Measurements from ENCODE around the gene LSR.

Gene LSR

GRCh38 chr19:35249146-35249847 is 495 bp downstream of the LSR start:
- FAIRE-seq: no peak

DNA sequence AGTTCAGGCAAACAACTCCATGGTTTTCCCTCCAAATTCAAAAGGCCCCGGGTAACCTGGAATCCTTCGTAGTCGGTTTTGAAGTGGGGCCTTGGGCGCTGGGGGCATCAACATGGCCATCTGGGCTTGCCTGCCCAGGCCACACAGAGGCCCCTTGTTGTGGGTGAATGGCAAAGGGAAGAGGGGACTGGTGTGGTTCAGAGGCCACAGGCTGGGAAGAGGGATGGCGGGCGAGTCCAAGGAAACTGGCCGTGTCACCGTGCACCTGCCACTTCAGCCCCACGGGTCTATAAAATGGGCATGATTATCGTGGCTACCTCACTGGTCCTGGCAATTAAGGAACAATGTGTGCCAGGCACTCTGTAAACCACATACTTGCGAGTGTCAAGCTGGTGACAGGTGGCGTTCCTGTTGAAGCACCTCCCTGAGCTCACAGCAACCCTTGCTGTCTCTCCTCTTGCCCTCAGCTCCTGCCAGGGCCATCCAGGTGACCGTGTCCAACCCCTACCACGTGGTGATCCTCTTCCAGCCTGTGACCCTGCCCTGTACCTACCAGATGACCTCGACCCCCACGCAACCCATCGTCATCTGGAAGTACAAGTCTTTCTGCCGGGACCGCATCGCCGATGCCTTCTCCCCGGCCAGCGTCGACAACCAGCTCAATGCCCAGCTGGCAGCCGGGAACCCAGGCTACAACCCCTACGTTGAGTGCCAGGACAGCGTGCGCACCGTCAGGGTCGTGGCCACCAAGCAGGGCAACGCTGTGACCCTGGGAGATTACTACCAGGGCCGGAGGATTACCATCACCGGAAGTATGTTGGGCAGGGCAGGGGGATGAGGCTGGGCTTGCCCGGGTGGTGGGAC is 1.3 kb downstream of the LSR start:
- FAIRE-seq: no peak

DNA sequence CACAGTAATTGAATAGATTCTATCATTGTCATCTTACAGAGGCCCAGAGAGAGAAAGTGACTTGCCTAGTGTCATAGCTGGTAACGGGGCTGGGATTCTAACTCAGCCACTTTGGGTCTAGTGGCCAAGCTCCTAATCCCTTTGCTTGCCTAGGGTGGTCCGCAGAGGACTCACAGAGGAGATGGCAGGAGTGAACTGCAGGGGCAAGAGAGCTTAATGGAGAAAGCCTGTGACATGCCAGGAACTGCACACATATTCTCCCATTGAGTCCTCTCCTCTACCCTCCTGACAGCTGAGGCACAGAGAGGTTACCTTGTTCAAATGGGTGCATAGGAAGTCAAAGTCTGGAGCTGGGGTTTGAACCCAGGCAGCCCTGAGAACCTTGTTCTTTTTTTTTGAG is 2.7 kb downstream of the LSR start:
- no peak for FAIRE-seq

- FAIRE-seq: no peak
Observed at GRCh38 chr19:35253316-35254286, 4.8 kb downstream of the LSR start.

DNA sequence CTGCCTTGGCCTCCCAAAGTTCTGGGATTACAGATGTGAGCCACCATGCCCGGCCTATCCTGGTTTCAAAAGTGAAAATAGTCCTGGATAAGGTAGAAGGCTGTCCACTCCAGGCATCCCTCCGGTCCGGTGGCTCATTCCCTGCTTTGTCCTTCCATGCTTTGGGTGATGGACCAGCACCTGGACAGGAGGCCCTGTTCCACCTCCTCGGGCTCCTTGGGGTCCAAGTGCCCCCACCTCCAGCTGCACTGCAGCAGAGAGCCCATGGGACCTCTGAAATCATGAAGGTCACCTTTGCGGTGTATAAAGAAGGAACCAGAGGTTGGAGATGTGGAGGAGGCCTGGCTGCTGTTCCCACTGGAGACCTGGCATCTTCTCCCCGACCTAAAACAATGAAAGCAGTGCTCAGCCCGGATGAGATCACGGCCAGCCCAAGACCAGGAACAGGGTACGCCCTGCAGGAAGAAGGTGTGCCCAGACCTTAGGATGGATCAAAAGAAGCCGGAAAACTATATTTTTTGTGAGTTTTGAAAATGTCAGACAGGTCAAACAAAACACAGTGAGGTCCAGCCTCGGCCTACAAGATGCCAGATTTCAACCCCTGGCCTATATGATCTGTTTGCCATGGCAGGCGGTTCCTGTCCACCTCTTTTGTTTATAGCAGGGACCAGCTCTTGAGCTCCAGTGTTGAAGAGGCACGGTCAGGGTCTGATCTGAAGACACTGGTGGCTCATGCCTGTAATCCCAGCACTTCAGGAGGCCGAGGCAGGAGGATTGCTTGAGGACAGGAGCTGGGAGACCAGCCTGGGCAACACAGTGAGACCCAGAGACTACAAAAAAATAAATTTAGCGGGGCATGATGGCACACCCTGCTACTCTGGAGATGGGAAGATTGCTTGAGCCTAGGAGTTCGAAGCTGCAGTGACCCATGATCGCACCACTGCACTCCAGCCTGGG is 5.8 kb downstream of the LSR start:
- no peak for FAIRE-seq

GRCh38 chr19:35256566-35256965 is 7.8 kb downstream of the LSR start:
- FAIRE-seq: no peak

GRCh38 chr19:35257113-35257461 is 8.3 kb downstream of the LSR start:
- FAIRE-seq: no peak

DNA sequence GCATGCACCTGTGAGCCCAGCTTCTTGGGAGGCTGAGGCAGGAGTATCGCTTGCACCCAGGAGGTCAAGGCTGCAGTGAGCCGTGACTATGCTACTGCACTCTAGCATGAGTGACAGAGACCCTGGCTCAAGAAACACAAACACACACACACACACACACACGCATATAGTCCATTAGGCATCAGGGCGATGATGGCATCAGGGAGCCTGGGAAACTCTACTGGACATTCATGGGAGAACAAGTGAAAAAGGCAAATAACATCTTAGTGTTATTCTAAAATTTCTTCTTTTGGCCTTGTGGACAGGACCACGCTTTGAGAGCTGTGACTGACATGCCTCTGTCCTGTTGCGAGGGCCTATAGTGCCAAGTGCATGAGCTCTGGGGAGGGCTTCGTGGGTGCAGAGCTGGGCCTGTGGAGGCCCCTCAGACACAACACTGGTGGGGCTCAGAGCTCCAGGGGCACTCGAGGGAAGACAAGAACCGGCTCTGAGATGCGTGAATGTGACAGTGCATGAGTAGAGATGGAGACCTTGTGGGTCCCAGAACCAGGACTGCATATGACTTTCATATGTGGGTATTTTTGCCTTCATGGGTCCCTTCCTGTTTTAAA is 12.0 kb downstream of the LSR start:
- FAIRE-seq: no peak

DNA sequence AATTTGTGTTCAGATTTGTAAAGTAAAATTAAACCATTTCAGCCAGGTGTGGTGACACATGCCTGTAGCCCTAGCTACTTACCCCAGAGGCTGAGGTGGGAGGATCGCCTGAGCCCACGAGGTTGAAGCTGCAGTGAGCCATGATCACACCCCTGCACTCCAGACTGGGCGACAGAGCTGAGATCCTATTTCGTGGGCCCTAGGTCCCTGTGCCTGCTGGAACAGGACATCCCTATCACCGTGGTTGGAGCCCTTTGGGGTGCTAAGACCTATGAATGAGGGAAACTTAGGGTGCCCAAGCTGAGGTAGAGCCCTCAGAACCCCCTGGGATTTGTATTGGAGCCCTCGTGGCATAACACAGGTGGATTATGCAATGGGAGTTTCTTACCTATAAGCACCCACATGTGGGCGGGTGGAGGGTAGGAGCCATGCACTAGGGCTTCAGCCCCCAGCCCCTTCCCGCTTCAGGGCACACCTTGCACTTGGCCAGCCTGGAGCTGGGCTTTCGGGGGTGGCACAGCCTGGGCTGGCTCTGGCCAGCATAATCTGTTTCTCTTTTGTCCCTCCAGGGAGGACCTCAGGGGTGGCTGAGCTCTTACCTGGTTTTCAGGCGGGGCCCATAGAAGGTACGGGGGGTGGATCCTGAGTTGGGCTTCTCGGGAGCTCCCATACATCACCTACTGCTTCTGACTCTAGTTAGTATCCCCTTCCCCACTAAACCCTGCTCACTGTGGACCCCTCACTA is 12.7 kb downstream of the LSR start:
- no peak for FAIRE-seq

GRCh38 chr19:35262101-35262761 is 13.4 kb downstream of the LSR start:
- FAIRE-seq: no peak

- no peak for FAIRE-seq
Observed at GRCh38 chr19:35264268-35265125, 15.7 kb downstream of the LSR start.

GRCh38 chr19:35265126-35265899 is 16.5 kb downstream of the LSR start:
- FAIRE-seq: no peak

DNA sequence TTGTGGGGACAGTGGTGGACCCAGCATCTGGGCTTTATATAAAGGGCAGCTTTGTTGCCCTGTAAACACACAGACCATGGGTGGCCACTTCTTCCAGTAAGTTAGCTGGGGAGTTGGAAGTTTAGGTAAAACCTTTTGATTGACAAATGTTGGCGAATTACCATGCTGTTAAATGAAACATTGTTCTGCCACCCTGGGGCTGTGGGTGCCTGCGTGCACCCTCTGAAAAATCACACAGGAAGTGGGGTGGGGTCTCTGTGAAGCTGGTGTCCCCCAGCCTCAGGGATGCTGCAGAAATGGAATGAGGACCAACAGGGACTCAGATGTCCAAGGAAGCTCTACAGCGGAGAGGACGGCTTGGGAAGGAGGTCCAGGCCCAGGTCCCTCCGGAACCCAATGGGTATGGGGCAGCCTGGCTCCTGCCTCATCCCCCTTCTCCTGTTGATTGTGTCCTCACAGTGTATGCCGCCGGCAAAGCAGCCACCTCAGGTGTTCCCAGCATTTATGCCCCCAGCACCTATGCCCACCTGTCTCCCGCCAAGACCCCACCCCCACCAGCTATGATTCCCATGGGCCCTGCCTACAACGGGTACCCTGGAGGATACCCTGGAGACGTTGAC is 17.2 kb downstream of the LSR start:
- FAIRE-seq: no peak

DNA sequence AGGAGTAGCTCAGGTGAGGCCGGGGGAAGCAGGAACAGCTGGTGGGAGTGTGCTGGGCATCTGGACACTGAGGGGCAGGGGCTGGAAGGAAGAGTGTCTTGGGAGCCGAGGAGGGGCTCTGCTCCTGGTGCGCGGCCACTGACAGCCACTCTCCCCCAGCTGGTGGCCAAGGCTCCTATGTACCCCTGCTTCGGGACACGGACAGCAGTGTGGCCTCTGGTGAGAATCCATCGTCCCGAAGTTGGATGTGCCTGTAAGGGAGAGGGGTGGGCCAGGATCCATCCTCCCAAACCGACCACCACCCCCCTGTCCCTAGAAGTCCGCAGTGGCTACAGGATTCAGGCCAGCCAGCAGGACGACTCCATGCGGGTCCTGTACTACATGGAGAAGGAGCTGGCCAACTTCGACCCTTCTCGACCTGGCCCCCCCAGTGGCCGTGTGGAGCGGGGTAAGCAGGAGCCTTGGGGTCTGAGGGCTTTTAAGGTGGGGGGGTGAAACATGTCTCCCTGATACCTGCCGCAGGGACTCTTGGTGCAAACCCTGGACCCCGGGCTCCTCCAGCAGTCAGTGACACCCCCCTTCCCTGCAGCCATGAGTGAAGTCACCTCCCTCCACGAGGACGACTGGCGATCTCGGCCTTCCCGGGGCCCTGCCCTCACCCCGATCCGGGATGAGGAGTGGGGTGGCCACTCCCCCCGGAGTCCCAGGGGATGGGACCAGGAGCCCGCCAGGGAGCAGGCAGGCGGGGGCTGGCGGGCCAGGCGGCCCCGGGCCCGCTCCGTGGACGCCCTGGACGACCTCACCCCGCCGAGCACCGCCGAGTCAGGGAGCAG is 17.9 kb downstream of the LSR start:
- FAIRE-seq: no peak

- FAIRE-seq: no peak
Observed at GRCh38 chr19:35267353-35267817, 18.6 kb downstream of the LSR start.

- no peak for FAIRE-seq
Observed at GRCh38 chr19:35267818-35268535, 19.2 kb downstream of the LSR start.

Measured in A204.1 (cell line).